ENCODE data around the gene ITGB5. TPM values are rescaled to one million over a fixed set of nuclear protein-coding genes. Genes with fewer than 3 reads are reported as not detected.

Gene ITGB5
- total RNA-seq, 6 experiments from 2014 or later, result 61.3 to 125 (median 98.4) TPM

DNA sequence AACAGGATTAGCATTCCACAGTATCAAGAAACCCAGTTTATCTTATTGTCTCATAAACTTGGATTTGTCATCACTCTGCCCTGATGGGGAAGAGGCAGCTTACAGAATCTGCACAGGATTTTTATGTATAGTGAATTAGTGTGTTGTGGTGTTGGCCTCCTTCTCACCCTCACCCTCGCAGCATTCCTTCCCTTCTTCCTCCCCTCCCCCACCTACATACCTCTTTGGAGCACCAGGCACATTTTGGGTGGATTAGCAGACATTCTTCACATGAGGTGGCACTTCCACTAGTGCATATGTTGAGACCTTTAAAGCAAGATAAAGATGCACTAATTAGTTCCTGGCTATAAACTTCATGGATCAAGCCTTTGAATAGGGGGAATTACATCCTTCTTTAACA is 13.9 kb downstream of the ITGB5 start:
- intact Hi-C loops (cut with DNase I), result no loop called here
- Histone ChIP-seq H3K4me1 (peaks cover 0 to 10% (median 4%) of the 10 kb centered on the region in 4 donors), H3K9me3 (no peaks in the 10 kb centered on the region), H3K27ac (no peak overlapping the region), H3K27me3 (no peaks in the 10 kb centered on the region), H3K4me3 (no peak overlapping the region), H3K36me3 (peaks cover 0 to 8% (median 2%) of the 10 kb centered on the region in 4 donors)
- DNase-seq (no peak), ATAC-seq (no peak)
- TF ChIP-seq, protein P1, sequence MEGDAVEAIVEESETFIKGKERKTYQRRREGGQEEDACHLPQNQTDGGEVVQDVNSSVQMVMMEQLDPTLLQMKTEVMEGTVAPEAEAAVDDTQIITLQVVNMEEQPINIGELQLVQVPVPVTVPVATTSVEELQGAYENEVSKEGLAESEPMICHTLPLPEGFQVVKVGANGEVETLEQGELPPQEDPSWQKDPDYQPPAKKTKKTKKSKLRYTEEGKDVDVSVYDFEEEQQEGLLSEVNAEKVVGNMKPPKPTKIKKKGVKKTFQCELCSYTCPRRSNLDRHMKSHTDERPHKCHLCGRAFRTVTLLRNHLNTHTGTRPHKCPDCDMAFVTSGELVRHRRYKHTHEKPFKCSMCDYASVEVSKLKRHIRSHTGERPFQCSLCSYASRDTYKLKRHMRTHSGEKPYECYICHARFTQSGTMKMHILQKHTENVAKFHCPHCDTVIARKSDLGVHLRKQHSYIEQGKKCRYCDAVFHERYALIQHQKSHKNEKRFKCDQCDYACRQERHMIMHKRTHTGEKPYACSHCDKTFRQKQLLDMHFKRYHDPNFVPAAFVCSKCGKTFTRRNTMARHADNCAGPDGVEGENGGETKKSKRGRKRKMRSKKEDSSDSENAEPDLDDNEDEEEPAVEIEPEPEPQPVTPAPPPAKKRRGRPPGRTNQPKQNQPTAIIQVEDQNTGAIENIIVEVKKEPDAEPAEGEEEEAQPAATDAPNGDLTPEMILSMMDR (IDR thresholded peaks at IDR 0.05), result no peak
- TF ChIP-seq POLR2A (IDR thresholded peaks at IDR 0.05), result no peak
- 100% methylated on average over 1 of the region's 1 CpG for WGBS (ENCODE audit: insufficient coverage, low coverage, low lambda C conversion rate, missing lambda C conversion rate)

DNA sequence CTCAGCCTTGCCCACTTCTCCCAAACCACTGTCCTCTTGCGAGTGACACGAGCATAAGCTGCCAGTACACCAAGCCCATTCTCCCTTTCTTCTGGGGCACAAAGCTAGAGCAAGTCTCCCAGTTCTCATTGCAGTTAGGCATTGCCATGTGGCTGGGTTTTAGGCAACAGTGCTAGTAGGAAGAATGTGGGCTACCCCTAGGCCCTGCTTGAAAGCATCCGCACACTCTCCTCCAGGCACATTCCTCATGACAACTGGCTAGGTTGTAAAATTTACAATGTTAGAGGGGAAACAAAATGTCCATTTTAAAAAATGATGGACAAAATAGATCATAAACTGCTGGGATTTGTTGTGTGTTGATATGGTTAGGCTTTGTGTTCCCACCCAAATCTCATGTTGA is 19.7 kb downstream of the ITGB5 start:
- no peaks in the 10 kb centered on the region for H3K9me3 ChIP-seq
- no peaks in the 10 kb centered on the region for H3K4me1 ChIP-seq
- ATAC-seq, result no peak
- WGBS (ENCODE audit: insufficient coverage, low coverage, low lambda C conversion rate, missing lambda C conversion rate), result 93% methylated on average over 3 of the region's 3 CpGs
- no peak overlapping the region for H3K27ac ChIP-seq
- TF ChIP-seq, protein P1 (IDR thresholded peaks at IDR 0.05), result no peak
- no peak for TF ChIP-seq POLR2A (IDR thresholded peaks at IDR 0.05)
- intact Hi-C loops (cut with DNase I), result no loop called here
- no peak for DNase-seq
- no peaks in the 10 kb centered on the region for H3K27me3 ChIP-seq
- H3K4me3 ChIP-seq, result no peak overlapping the region
- H3K36me3 ChIP-seq, result peaks cover 0 to 9% (median 2%) of the 10 kb centered on the region in 4 donors

- no peak for ATAC-seq
- intact Hi-C loops (cut with DNase I), result no loop called here
- Histone ChIP-seq H3K27ac (no peak overlapping the region), H3K4me1 (peaks cover 0 to 20% (median 7%) of the 10 kb centered on the region in 4 donors), H3K27me3 (no peaks in the 10 kb centered on the region), H3K36me3 (peaks cover 0 to 2% (median 0%) of the 10 kb centered on the region in 4 donors), H3K9me3 (no peaks in the 10 kb centered on the region), H3K4me3 (no peak overlapping the region)
- WGBS (ENCODE audit: insufficient coverage, low coverage, low lambda C conversion rate, missing lambda C conversion rate), result 67% methylated on average over 2 of the region's 2 CpGs
- DNase-seq, result no peak
- TF ChIP-seq, protein P1 (IDR thresholded peaks at IDR 0.05), result no peak
- no peak for TF ChIP-seq POLR2A (IDR thresholded peaks at IDR 0.05)
Observed at GRCh38 chr3:124862006-124862405, 25.2 kb downstream of the ITGB5 start.

GRCh38 chr3:124861041-124861440 is 26.1 kb downstream of the ITGB5 start:
- Histone ChIP-seq H3K9me3 (no peaks in the 10 kb centered on the region), H3K4me1 (peaks cover 0 to 20% (median 7%) of the 10 kb centered on the region in 4 donors), H3K36me3 (peaks cover 0 to 6% (median under 1%) of the 10 kb centered on the region in 4 donors), H3K27ac (peak overlapping the region in 2 of 3 donors; percentile 2 to 9), H3K27me3 (no peaks in the 10 kb centered on the region), H3K4me3 (no peak overlapping the region)
- WGBS (ENCODE audit: insufficient coverage, low coverage, low lambda C conversion rate, missing lambda C conversion rate), result 59% methylated on average over 8 of the region's 9 CpGs
- DNase-seq, result no peak
- intact Hi-C loops (cut with DNase I), result no loop called here
- no peak for TF ChIP-seq POLR2A (IDR thresholded peaks at IDR 0.05)
- TF ChIP-seq, protein P1 (IDR thresholded peaks at IDR 0.05), result no peak
- ATAC-seq, result no peak

Measured in right lobe of liver (tissue), 6 donors.